ENCODE results near the gene CYB5R4.
"Not testable (repeated sequence)": the region's sequence is repeated elsewhere in the genome, so short reads cannot be mapped to it uniquely, and the experiment has no call there.

Gene CYB5R4

DNA sequence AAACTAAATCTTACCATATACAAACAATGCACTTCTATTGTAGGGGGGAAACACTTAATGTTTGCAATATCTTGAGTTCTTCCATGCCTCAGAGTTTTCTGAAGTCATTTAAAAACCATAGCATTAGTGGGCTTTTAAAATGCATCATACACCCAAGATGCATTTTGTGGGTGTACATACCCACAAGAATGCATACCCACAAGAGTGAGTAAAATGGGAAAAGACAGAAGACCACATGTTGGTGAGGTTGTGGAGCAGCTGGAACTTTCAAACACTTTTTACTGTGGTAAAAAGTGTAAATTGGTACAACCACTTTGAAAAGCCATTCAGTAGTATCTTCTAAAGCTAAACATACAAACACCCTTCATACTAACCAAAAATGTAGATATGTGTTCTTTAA, 57.5 kb downstream of the CYB5R4 start:
- no peak for DNase-seq

DNA sequence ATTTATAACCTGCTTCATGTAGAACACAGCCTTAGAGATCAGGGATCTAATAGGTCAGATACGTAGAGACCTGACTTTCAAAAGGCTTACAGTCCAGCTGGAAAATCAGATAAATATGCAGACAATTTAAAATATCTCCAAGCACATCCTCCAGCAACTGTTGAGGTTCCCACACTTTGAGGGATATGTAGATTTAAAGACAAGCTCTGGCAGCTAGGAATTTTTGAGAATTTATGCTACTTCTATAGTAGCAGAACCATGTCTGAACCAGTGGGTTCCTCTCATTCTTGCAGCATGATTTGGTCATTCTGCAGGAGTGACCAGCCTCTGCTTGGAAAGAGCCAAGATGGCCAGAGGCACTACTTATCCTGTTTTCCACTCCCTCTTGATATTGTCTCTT, 60.5 kb downstream of the CYB5R4 start:
- no peak for DNase-seq

GRCh38 chr6:83921315-83921714, 61.8 kb downstream of the CYB5R4 start:
- no peak for DNase-seq

DNA sequence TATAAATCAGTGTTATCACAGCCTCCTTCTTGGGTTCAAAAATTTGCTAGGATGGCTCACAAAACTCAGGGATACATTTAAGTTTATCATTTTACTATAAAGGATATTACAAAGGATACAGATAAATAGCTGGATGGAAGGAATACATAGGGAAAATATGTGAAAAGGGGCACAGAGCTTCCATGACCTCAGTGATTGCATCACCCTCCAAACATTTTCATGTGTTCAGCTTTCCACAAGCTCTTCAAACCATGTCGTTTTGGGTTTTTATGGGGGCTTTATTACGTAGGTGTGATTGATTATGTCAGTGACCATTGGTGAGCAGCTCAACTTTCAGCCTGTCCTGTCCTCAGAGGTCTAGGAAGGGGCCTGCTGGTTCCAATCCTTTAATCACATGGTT, 68.0 kb downstream of the CYB5R4 start:
- DNase-seq, result no peak

DNA sequence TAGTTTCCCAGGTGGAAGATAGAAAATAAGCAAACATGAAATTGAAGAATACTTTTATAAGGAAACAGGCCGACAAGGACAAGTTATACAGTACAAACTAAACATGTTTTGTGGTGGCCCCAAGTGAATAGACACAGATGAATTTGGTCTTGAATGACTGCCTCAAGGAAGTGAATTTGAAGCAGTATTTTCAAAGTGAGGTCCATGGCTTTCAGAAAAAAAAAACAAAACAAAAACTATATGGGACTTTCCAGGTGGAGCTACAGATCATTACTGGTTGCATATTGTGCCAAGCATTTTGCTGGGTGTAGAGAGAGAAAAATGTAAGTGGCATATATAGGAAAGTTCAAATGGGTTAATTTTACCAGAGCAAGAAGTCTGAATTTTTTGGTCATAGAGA, 68.8 kb downstream of the CYB5R4 start:
- no peak for DNase-seq

GRCh38 chr6:83946201-83946833, 86.8 kb downstream of the CYB5R4 start:
- not testable (repeated sequence) for DNase-seq

- not testable (repeated sequence) for DNase-seq
These were observed 88.5 kb downstream of the CYB5R4 start for GRCh38 chr6:83947983-83948382.

GRCh38 chr6:83948851-83949250, 89.4 kb downstream of the CYB5R4 start:
- no peak for DNase-seq

GRCh38 chr6:83951423-83951822, 91.9 kb downstream of the CYB5R4 start:
- not testable (repeated sequence) for DNase-seq

- DNase-seq, result no peak
These were observed 93.3 kb downstream of the CYB5R4 start for GRCh38 chr6:83952830-83953229.

DNA sequence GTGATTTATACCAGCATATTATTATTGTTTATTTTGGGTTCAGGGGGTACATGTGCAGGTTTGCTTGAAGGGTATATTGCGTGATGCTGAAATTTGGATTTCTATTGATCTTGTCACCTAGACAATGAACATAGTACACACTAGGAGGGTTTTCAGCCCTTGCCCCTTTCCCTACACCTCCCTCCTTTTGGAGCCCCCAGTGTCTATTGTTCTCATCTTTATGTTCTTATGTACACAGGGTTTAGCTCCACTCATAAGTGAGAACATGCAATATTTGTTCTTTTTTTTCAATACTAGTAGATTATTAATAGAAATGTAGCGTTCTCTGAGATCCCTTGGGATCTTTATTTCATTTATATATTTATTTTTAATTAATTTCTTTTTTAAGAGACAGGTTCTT, 94.9 kb downstream of the CYB5R4 start:
- no peak for DNase-seq

GRCh38 chr6:83958241-83958685, 98.8 kb downstream of the CYB5R4 start:
- DNase-seq, result no peak

DNA sequence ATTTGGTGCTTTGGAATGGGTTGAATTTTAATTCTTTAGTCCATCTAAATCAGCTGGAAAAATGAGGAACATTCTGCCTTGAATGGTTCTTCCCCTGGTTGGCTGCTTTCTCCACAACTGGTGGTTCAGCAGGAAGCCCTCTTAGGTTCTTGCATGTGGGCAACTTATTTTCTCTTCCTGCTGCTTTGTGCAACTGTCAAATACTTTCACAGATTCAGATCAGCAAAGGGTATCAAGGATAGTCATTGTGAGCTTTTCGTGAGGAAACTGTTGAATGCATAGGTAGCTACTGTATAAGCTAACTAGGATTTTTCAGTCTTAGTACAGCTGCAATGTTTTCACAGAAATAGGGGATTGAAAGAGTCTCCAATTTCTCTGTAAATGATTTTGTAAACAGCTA, 101.2 kb downstream of the CYB5R4 start:
- DNase-seq, result no peak

- DNase-seq, result no peak
These were observed 103.1 kb downstream of the CYB5R4 start for GRCh38 chr6:83962582-83962981.

DNA sequence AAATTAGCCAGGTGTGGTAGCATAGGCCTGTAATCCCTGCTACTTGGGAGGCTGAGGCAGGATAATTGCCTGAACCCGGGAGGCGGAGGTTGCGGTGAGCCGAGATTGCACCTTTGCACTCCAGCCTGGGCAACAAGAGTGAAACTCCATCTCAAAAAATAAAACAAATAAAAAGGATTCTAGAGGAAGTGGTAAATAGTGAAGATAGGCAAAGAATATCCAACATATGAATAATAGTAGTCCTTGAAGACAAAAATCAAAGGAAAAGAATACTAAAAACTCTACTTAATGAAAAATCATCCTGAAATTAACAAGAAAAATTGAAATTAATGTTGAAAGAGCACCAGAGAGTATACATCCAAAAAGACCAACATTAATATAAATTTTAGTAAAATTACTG, 107.0 kb downstream of the CYB5R4 start:
- no peak for DNase-seq

- no peak for DNase-seq
These were observed 111.1 kb downstream of the CYB5R4 start for GRCh38 chr6:83970582-83970981.

DNA sequence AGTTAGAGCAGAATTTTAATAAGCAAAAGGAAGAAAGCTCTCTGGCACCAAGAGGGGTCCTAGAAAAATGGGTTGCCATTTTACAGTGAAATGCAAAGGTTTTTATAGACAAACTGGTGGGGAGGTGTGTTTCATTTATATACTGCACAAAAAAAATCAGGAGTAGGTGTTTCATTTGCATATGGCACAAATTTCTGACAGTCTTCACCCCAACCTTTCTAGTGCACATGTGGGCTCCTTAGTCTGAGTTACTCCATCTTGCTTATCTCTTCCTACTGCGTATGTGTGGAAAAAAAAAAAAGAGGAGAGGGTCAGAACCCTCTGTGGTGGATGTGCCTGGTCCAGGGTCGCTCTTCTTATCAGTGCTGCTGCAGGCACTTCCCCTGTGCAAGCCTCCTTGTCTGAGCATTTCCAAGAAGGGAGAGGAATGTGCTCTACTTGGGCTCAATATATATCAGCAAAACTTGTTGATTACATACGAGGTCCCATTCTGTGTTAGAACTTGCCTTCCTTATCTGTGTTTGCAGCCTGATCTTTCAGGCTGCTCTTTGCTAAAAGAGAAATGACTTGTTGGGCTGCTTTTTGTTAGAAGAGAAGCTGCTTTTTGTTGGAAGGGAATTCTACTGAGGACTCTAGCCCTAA, 115.0 kb downstream of the CYB5R4 start:
- DNase-seq, result no peak

DNA sequence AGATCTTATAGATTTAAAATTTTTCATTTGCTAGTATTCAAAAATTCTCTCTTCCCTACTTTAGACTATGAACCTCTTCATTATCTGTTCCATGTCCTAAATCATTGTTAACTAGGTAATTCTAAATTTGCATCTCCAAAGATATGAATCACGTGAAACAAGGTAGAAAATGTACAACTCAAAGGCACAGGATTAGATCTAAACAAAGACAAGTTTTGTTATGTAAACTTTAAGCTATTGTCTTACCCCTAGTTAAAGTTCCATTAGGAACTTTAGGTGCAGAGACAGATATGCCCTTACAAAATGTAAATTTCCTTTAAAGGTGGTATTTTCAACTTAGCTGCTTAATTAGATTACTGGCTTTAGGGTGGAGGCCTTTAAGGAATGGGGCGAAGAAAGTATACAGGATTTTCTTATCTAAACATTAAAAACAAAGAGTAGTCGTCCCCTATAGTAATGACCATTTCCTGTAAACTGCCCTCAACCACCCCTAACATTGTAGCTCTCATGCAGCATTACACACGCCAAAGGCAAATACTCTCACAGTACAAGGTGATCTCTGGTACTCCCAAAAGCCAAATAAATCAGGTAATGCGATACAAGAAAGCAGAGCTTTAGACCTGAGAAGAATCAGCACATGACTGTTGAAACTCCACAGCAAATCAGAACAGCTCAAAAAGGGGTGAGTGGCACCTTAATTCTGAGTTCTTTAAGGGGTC, 116.7 kb downstream of the CYB5R4 start:
- DNase-seq, result no peak

- DNase-seq, result no peak
These were observed 117.4 kb downstream of the CYB5R4 start for GRCh38 chr6:83976871-83977270.

DNA sequence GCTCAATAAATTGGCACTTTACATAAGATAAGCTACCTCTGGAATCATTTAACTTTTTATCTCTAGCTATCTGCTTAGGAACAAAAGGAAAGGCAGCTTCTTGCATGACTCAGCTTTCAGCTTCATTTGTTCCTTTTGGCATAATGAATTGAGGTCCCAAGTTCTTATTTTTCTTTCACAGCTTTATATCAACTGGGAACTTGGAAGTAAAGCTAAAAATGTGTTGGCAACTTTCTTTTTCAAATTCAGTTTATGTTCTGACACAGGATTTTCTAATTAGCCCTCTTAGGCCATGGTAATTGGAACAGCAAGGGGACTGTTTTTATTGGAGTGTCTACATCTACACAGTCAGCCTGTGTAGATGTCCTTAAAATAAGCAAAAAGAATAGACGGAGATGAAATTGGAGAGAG, 118.8 kb downstream of the CYB5R4 start:
- no peak for DNase-seq

DNA sequence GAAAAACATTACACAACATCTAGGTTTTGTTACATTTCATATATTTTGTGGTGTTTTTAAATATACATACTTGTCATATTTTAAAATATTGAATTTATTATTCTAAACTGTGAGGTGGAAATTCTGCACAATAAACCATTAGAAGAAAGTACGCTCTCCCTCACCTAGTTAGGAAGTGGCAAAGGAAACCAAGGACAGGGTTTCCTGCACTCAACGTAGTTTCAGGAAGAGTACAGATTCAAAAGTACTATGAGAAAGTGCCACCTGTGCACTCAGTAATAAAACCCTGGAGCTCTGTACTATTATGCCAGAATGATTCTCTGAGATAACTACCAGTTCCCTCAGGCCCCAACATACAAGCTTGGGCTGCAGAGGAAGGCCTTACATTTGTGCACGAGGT, 119.5 kb downstream of the CYB5R4 start:
- DNase-seq, result no peak

GRCh38 chr6:83984411-83984810, 124.9 kb downstream of the CYB5R4 start:
- no peak for DNase-seq

- no peak for DNase-seq
These were observed 125.8 kb downstream of the CYB5R4 start for GRCh38 chr6:83985308-83985713.

DNA sequence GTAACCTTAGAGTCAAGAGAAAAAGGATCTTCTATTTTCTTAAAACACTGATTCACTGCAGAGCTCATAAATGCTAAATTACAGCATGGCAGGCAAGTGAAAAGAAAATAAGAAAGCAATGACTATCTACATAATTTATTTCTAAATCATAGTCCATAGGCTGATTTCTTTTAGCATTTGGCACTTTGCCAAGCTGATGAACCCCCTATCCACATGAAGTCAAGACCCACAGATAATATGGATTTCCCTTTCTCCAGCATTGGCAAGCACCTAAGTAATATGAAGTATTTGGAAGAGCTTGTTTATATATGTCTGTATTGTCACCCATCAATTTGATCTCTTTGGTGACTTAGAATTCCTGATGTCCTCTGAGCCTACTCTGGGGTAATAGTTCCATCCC, 126.2 kb downstream of the CYB5R4 start:
- DNase-seq, result no peak
